Ramos (cell line): ENCODE data around the gene ODAD3.
"Not testable (repeated sequence)": the region's sequence is repeated elsewhere in the genome, so short reads cannot be mapped to it uniquely, and the experiment has no call there.

Experiments
- in situ Hi-C: fragments of 300-500 bp; cut with MboI; formaldehyde crosslinking; loops from one replicate; pipeline ENCODE4 v1.14.3; 2022; ENCODE audit warnings: low sequenced_read_pairs; ENCODE audit not compliant: unreplicated experiment

ODAD3 gene

DNA sequence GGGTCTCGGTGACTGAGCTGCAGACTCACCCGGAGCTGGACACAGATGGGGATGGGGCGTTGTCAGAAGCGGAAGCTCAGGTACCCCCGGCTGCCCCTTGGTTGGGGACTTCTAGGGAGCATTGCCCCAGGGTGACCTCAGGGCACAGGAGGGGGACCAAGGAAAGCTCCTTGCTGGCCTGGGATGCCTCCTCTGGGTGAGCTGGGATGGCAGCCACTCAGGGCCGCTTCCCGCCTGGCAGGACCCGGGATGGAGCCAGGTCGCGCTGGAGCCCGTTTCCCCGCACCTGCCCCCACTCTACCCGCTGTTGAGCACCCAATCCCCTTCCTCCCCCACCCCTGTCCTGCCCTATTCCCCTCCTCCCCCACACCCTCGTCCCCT, 11.3 kb upstream of the ODAD3 start:
- in situ Hi-C loops = loop anchor here (10.0 kb wide), 1 partner anchor 151 kb away; the partner anchor contains the start of gene TSPAN16

DNA sequence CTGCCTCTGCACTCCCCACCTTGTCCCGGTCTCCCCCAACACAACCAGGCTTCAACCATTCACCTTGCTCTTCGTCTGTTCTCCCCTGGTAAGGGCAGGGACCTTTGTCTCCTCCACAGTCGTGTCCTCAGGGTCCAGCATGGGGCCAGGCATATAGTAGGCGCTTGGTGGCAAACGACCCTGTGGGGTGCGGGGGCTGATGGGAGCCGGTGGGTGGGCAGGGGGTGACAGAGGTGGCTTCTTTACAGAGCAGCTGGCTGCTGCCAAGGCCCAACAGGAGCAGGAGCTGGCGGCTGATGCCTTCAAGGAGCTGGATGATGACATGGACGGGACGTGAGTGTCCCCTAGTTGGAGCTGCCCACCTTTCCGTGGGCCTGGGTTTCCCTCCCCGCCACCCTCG, 10.2 kb upstream of the ODAD3 start:
- in situ Hi-C loops = loop anchor here (10.0 kb wide), 1 partner anchor 150 kb away; the partner anchor contains the start of gene TSPAN16

DNA sequence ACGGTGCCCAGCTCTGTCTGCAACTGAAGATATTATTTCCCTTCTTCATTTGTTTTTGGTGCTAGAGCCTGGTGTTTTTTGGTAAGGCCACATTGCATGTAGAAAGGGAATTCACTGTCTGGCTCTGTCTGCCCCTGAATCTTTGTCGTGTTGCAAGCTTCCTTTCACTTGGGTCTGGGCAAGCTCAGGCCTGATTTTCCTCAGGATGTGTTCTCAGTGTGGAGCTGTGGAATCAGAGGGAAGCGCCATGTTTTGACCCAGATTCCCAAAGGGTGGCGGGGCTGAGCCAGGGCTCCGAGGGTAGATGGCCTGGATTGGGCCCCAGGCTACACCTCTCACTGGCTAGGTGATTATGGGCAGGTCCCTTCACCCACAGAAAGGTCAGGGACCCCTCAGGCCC, 9.1 kb upstream of the ODAD3 start:
- in situ Hi-C loops = loop anchor here (10.0 kb wide), 1 partner anchor 149 kb away; the partner anchor contains the start of gene TSPAN16

DNA sequence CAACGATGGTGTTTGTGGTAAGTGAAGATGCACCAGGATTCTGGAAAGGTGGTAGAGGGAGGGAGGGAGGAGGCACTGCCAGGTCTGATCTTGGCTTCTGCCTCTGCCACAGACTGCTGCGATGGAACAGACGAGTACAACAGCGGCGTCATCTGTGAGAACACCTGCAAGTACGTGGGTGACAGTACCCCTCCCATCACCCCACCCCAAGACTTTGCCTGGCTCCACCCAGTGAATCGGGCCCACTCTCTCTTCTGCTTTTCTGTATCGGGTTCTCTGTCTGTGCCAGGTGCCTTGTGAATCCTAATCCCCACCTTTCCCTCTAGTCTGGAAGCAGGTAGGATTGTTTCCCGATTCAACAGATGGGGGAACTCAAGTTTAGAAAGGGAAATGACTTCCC, 3.0 kb upstream of the ODAD3 start:
- in situ Hi-C loops = no loop called here

DNA sequence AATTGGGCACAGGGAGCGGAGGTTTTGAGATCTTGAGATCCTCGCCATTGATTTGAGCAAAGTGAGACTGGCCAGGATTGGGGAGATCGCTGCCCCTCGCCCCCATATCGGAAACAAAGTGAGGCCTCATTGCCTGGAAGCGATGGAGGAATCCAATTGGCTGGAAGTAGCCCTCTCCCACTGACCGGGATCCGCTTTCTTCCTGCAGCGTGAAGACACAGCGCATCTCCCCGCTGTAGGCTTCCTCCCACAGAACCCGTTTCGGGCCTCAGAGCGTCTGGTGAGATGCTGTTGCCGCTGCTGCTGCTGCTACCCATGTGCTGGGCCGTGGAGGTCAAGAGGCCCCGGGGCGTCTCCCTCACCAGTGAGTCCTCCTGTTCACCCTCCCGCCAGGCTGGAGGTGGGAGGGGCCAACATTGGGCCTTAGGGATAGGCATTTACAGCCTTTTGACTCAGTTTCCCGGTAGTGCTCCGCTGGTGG, 952 bp upstream of the ODAD3 start:
- in situ Hi-C loops = no loop called here

DNA sequence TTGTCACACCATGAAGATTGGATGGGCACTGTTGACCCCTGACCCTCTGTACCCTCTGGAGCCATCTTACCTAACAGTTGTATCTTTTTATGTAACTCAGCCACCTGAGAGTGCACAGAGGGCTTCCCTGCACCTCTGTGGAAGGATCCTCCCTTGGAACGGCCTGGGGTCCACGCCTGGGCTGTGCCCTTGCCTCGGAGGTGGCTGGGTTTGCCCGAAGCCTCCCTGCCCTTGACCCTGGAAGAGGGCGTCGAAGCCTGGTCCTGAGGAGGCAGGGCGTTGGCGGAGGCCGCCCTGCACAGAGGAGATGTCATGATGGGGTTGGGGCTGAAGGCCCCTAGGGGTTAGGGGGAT, 241 bp downstream of the ODAD3 start:
- in situ Hi-C loops = no loop called here

DNA sequence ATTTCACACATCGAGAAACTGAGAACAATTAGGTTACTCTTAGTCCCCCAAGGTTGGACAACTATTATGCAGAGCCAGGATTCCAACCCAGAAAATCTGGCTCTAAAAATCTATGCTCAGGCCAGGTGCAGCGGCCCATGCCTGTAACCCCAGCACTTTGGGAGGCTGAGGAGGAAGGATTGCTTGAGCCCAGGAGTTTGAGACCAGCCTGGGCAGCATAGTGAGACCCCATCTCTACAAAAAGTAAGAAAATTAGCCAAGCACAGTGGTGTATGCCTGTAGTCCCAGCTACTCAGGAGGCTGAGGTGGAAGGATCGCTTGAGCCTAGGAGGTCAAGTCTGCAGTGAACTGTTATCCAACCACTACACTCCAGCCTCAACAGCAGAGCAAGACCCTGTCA, 1.4 kb downstream of the ODAD3 start:
- in situ Hi-C loops = not testable (repeated sequence)

DNA sequence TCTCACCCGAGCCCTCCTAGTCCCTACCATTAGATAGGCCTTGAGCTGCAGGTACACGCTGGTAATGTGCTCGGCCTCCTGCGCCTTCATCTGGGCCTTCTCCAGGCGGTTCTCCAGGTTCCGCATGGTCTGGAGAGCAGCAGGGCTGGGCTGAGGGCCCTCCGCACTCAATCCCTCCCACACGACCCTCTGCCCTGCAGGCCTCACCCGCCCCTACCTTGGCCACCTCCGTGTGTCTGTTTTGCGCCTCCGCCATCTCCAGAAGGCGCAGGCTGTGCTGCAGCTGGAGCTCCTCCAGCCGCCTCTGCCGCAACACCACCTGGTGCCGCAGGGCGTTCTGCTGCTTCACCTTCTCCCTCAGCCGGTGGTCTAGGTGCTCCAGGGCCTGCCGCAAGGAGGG, 8.3 kb downstream of the ODAD3 start:
- in situ Hi-C loops = no loop called here

DNA sequence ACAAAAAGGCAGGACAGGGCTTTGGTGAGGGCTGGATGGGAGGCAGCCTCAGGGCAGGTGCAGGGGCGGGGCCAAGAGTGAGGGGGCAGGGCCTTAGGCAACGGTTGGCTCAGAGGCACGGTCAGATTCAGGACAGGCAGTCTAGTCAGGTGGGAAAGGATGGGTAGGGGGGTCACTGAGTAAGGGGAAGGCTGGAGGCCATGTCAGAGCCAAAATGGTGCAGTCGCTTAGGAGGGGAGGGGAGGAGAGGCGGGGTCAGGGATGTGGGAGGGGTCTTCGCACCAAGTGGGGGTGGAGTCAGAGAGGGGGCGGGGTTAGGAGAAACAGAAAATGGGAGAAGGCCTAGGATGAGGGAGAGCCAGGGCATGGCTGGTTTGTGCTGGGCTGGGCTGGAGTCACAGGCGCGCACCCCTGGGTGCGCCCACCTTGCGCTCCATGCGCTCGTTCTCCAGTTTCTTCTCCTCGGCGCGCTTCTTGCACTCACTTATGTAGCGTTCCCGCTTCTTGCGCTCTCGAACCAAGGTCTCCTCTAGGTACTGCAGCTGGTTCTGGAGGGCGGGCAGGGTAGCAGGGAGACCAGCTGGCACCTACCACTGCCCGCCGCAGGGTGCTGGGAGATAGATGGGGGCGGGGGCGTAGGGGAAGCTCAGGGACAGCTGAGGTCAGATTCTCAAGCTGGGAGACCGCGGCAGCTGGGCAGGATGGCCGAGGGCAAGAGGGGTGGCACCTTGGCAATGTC, 9.0 kb downstream of the ODAD3 start:
- in situ Hi-C loops = no loop called here

DNA sequence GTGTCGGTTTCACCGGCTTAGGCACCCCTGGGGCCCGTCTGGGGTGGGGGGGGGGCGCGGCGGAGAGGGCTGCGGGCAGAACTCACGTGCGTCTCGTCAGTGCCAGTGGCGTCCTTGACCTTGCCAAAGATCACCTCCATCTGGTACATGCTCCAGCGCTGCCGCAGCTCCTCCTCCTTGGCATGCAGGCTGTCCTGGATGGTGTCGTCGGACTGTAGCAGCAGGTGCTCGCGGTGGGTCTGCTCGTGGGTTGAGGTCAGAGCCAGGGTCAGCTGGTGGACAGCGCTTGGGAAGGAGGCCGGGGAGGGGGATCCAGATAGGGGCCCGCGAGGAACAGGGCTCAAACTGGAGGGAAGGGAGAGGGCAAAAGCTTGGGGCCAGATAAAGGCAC, 11.1 kb downstream of the ODAD3 start:
- in situ Hi-C loops = no loop called here

DNA sequence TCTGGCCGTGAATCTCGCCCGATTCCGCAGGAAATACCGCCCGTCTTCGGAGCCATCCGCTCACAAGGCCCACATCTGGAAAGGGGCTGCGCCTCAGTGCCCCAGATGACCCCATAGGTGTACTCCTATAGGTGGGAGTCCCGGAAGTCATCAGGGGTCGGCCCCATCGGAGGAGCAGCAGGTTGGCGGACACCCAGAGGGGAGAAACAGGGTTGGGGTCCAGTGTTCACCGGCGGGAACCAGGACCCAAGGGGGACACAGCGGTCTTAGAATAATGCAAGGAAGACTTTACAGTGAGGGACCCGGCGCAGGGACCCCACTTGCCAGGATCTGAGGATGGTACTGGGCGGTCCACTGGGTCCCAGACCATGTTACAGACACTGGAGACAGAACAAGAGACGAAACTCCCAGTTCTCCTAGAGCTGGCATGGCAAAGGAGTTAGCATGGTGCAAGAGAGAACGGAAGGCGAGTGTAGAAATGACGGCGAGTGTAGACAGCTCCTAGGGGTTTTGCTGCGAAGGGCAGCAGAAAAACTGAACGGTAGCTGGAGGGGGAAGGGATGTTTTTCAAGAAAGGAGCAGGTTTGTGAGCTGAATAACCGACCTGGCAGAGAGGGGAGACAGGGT, 11.6 kb downstream of the ODAD3 start:
- in situ Hi-C loops = no loop called here

DNA sequence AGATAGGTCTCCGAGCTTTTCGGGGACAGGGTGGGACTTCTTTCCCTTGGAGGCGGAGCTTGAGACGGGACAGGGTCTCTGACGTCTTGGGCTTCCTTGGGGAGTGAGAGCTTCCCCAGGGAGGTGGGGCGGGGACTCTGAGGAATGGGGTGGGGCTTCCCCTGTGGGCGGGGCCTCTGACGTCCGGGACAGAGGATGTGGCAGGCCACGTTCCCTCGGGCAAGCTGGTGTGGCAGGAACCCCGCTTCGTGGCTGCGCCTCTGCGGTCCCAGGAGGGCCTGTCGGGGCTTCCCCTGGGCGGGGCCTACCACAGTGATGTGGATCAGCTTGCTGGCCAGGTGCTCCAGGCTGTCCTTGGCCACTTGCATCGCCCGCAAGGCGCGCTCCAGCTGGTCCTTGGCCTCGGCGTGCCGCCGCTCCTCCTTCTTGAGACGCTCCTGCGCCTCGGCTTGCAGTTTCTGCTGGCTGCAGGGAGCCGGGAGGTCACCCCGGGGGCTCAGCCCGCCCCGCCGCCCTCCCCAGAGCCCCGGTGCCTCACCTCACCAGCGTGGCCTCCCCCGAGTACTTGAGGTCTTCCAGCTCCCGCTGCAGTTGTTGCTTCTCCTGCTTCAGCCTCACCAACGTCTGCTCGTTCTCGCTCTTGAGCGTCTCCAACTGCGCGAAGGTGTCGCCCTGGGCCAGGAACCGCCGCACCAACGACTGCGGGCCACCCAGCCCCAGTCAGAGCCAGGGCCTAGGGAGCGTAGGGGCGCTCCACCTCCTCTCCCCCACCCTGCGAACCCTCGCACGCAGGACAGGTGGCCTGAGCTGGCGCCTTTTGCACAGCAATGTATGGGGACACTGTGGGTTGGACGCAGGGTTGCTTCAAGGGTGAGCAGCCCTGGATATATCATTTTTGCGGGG, 12.5 kb downstream of the ODAD3 start:
- in situ Hi-C loops = no loop called here

DNA sequence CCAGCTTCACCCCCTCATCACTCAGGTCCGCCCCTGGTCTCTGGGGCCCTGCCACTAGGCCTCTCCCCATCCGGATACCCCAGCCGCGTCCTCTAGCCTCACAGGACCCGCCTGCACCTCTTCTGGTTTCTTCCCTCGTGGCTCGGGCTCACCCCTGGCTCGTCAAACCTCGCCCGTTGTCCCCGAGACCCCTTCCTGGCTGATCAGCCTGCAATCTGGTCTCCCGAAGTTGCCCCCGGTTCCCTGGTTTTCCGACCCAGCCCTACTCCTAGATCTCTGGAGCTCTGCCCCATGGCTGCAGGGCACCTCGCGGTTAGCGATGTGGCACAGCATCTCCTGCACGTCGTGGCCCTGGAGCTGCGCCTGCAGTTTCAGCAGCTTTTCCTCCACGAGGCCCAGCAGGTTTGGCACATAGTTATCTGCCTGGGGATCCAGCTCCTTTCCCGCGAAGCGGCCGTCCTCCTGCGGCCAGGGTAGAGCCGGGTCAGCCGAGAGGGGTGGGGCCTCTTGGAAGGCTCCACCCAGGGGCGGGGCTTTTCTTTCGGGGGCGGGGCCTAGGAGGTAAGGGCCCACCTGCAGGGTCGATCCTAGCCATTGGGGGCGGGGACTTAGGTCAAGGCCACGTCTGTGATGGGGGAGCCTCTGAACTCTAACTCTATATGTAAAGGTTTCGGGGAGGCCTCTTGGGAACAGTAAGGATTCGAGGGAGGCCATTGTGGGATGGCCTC, 13.4 kb downstream of the ODAD3 start:
- in situ Hi-C loops = no loop called here

DNA sequence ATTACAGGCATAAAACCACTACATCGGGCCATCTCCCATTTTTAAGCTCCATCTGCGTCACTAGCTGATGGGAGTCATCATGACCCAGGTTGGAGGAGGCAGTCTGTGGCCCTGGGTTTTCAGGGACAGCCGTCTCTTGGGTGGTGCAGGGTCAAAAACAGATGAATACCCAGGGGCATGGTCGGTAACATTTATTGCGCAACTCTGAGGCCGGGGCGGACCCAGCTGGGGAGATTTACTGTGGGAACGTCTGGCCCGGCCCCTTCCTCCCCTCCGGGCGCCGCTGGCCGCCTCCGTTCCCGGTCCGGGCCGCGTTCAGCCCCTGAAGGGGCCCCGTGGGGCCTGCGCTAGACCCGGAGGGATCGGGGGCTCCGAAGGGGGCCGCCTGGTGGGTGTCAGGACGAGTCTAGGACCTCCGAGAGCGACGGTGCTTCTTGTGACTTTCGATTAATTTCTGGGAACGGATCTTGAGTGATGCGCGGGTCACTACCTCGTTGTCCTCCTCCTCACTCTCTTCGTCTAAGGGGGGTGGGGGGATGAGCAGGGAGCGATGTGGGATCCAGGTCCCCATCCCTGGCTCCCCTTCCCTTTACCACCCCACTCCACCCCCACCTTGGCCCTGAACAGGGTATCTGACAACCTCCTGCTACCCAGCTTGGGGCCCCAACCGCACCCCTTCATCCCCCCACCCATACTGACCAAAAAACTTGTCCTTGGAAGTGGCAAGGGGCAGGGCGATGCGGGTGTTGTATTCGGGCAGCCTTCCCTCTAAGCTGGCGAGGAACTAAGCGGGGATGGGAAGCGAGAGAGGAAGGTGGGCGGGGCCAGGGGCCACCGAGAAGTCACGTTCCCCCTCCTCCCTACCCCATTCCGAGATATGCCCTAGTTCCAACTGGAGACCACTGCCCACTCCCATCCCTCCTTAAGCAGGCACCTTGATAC, 14.2 kb downstream of the ODAD3 start:
- in situ Hi-C loops = no loop called here

DNA sequence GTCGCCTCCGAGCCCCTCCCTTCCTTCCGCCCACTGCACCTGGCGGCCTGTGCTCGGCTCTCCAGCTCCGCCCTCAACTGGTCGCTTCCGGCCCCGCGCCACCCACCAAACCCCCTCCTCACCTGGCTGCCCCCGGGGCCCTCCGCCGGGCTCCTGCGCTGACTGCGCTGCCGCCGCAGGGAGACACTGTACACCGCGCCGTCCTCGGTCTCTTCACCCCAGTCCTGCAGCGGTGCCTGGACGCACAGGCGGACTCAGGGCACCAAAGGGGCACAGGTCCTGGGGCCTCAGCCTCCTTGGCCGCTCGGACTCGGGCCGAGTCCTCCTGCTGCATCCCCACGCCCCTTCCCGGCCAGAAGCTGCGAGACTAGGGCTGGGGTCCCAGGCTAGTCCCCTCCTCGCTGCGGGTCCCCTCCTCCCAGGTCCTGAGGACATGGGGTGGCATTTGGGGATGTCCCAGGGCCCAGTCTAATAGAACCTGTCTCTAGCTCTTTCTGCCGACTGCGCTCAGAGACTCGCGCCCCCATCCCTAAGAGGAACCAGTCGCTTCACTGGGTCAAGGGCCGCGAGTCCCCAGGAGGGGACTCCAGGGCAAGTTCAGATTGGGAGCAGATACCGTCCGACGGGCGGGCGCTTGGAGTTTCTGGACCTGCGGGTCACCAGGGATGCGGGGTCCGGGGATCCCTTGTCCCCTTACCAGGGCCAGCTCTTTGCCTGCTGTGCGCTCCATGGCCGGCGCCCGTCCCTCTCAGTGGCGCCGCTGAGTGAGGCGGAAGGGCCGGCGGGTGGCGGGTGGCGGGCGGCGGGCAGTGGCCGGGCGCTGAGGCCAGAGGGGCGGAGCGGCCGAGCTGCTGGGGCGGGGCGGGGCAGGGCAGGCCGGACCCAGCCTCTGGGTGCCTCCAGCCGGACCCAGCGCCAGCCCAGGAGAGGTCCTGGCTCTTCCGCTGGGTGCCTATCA, 16.1 kb downstream of the ODAD3 start, which contains the start of gene RGL3:
RGL3 (minus strand) TSS at position 766 of the 958 bp plus-strand sequence; CDS start at position 730, 36 bp downstream.
- in situ Hi-C loops = no loop called here

DNA sequence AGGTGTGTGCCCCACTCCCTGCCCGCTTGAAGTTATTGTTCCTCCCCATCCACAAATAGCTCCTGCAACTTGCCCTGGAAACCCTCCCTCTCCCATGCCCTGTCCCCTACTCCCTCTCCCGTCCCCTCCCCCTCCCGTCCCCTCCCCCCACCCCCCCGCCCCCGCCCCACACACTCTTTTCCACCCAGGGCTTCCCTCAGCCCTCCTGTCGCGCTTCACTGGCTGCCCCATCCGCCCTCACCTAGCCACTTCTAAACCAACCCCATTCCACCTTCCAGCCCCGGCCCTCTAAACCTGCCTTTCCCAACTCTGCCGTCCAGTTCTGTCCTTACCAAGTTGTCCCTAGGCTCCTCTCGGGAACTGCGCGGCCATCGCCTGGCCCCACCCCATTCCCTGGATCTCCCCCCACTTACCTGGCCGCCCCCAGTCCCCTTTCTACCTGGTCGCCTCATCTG, 16.8 kb downstream of the ODAD3 start:
- in situ Hi-C loops = no loop called here

DNA sequence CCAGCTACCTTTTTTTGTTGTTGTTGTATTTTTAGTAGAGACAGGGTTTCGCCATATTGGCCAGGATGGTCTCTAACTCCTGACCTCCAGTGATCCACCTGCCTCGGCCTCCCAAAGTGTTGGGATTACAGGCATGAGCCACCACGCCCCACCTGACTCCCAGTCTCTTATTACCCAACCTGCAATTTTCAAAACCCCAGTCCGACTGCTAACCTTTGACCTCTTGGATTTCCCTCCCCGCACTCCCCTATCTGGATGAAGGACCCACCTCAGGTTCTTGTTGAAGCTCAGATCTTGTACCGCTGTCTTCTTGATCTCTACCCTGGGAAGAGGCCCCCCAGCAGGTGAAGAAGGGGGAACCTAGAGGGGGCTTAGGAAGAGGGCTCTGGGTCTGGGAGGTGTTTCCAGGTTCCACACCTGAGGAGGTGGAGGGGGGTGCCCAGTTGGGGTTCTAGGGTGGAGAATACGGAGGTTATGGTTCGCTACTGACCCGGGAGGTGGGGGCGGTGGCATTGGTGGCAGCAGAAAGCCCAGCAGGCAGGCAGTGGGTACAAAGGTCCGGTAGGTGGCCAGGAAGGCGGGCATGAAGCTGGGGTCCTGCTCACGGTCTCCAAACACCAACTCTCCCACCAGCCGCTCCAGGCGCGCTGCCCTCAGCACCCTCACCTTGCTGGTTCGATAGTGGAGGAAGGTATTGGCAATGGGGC, 18.4 kb downstream of the ODAD3 start:
- in situ Hi-C loops = no loop called here
